ENCODE measurements around the gene MYO5B.

Gene MYO5B

GRCh38 chr18:50187659-50188058, 7.3 kb downstream of the MYO5B start:
- DNase-seq, result no peak

GRCh38 chr18:50186385-50186784, 8.6 kb downstream of the MYO5B start:
- DNase-seq, result no peak

GRCh38 chr18:50183556-50183955, 11.4 kb downstream of the MYO5B start:
- DNase-seq, result no peak

- DNase-seq, result no peak
Measured at GRCh38 chr18:50182511-50182910, 12.4 kb downstream of the MYO5B start.

GRCh38 chr18:50181590-50181989, 13.4 kb downstream of the MYO5B start:
- DNase-seq, result no peak

GRCh38 chr18:50179465-50179864, 15.5 kb downstream of the MYO5B start:
- DNase-seq, result no peak

GRCh38 chr18:50177294-50177992, 17.5 kb downstream of the MYO5B start:
- no peak for DNase-seq

GRCh38 chr18:50172367-50172766, 22.6 kb downstream of the MYO5B start:
- DNase-seq, result no peak

- no peak for DNase-seq
Measured at GRCh38 chr18:50171406-50171805, 23.5 kb downstream of the MYO5B start.

- no peak for DNase-seq
Measured at GRCh38 chr18:50170004-50170403, 24.9 kb downstream of the MYO5B start.

- no peak for DNase-seq
Measured at GRCh38 chr18:50169149-50169548, 25.8 kb downstream of the MYO5B start.

- DNase-seq, result no peak
Measured at GRCh38 chr18:50167966-50168365, 27.0 kb downstream of the MYO5B start.

- DNase-seq, result no peak
Measured at GRCh38 chr18:50166901-50167300, 28.0 kb downstream of the MYO5B start.

- DNase-seq, result no peak
Measured at GRCh38 chr18:50163505-50163904, 31.4 kb downstream of the MYO5B start.

GRCh38 chr18:50162486-50163304, 32.3 kb downstream of the MYO5B start:
- DNase-seq, result no peak

- no peak for DNase-seq
Measured at GRCh38 chr18:50161597-50162205, 33.2 kb downstream of the MYO5B start.

GRCh38 chr18:50159654-50160046, 35.3 kb downstream of the MYO5B start:
- DNase-seq, result no peak

GRCh38 chr18:50158866-50159653, 35.9 kb downstream of the MYO5B start:
- no peak for DNase-seq

- no peak for DNase-seq
Measured at GRCh38 chr18:50155406-50155805, 39.5 kb downstream of the MYO5B start.

- no peak for DNase-seq
Measured at GRCh38 chr18:50154420-50154819, 40.5 kb downstream of the MYO5B start.

GRCh38 chr18:50152900-50153299, 42.0 kb downstream of the MYO5B start:
- no peak for DNase-seq

GRCh38 chr18:50151926-50152325, 43.0 kb downstream of the MYO5B start:
- no peak for DNase-seq

- DNase-seq, result no peak
Measured at GRCh38 chr18:50144540-50144939, 50.4 kb downstream of the MYO5B start.

Measured in suppressor macrophage treated with lipopolysaccharide for 4 hours (primary cell).